IMR-90 (cell line): ENCODE measurements around the gene VAT1L. TPM values are rescaled to one million over a fixed set of nuclear protein-coding genes. Genes with fewer than 3 reads are reported as not detected.

ENCODE experiments used
- ATAC-seq: fragments of 200-7000 bp; cut with Tn5 transposase; 2 replicates; pipeline ENCODE4 v1.9.1; 2020; ENCODE audit warnings: low read depth, mild to moderate bottlenecking, moderate library complexity
- BruUV-seq: library from RNA; stranded (reverse); fragments of 400-500 nt; replicated peaks from 2 replicates; lab custom pipeline; 2021; lab: Mats Ljungman, UMichigan
- CTCF ChIA-PET: fragments of 300-600 bp; formaldehyde crosslinking; extraction: SDS; loops from one replicate; lab custom pipeline; 2021; ENCODE audit warnings: antibody characterized with exemption; lab: Yijun Ruan, JAX
- POLR2A ChIA-PET: fragments of 300-600 bp; sonication (Branson Sonifier 250); formaldehyde crosslinking; loops from one replicate; lab custom pipeline; 2022; ENCODE audit warnings: antibody characterized with exemption; ENCODE audit not compliant: unreplicated experiment; lab: Charles Lee
- DNase-seq: peaks from one replicate; pipeline ENCODE4 v3.0.0; 2013
- H2AFZ ChIP-seq: replicated peaks from 2 replicates; pipeline ENCODE3; 2013; ENCODE audit warnings: low read length, mild to moderate bottlenecking; ENCODE audit not compliant: poor library complexity
- H2AK5ac ChIP-seq: 2 replicates; pipeline ENCODE4 v1.6.1; 2013; ENCODE audit warnings: low read depth, low read length, inconsistent platforms
- H2AK9ac ChIP-seq: replicated peaks from 2 replicates; pipeline ENCODE3; 2013; ENCODE audit warnings: mild to moderate bottlenecking, low read depth, low read length, moderate library complexity; ENCODE audit not compliant: poor library complexity
- H2BK120ac ChIP-seq: 2 replicates; pipeline ENCODE4 v1.6.1; 2013; ENCODE audit warnings: low read depth, low read length, inconsistent platforms
- H2BK15ac ChIP-seq: 3 replicates; pipeline ENCODE4 v1.6.1; 2013; ENCODE audit warnings: low read depth, low read length, inconsistent platforms
- H2BK20ac ChIP-seq: 2 replicates; pipeline ENCODE4 v1.6.1; 2013; ENCODE audit warnings: low read depth, mild to moderate bottlenecking, inconsistent platforms, low read length, moderate library complexity
- H2BK5ac ChIP-seq: 2 replicates; pipeline ENCODE4 v1.6.1; 2013; ENCODE audit warnings: mild to moderate bottlenecking, low read depth, low read length, inconsistent platforms; ENCODE audit not compliant: poor library complexity, severe bottlenecking
- H3K14ac ChIP-seq: replicated peaks from 2 replicates; pipeline ENCODE4 v1.6.1; 2013; ENCODE audit warnings: low read depth, low read length, inconsistent platforms
- H3K18ac ChIP-seq: 2 replicates; pipeline ENCODE4 v1.6.1; 2013; ENCODE audit warnings: low read depth, low read length, control low read depth
- H3K23ac ChIP-seq: 2 replicates; pipeline ENCODE4 v1.6.1; 2013; ENCODE audit warnings: low read depth, low read length, inconsistent platforms
- H3K27ac ChIP-seq: 2 replicates; pipeline ENCODE4 v1.5.1; 2013; ENCODE audit warnings: mild to moderate bottlenecking, control low read depth, low read length; ENCODE audit not compliant: insufficient read depth
- H3K27me3 ChIP-seq: 2 replicates; pipeline ENCODE4 v1.6.1; 2013; ENCODE audit warnings: low read length; ENCODE audit not compliant: control insufficient read depth, insufficient read depth
- H3K36me3 ChIP-seq: 2 replicates; pipeline ENCODE4 v1.6.1; 2013; ENCODE audit warnings: low read length, mixed read lengths; ENCODE audit not compliant: control insufficient read depth, insufficient read depth
- H3K4ac ChIP-seq: 2 replicates; pipeline ENCODE4 v1.6.1; 2013; ENCODE audit warnings: low read depth, low read length, inconsistent platforms
- H3K4me1 ChIP-seq: 2 replicates; pipeline ENCODE4 v1.6.1; 2013; ENCODE audit warnings: low read length, mixed read lengths; ENCODE audit not compliant: control insufficient read depth, insufficient read depth
- H3K4me2 ChIP-seq: 2 replicates; pipeline ENCODE4 v1.6.1; 2013; ENCODE audit warnings: low read depth, mild to moderate bottlenecking, control low read depth, low read length, moderate library complexity
- H3K4me3 ChIP-seq: 2 replicates; pipeline ENCODE4 v1.5.1; 2013; ENCODE audit warnings: low read depth, mild to moderate bottlenecking, control low read depth, low read length, moderate library complexity; ENCODE audit not compliant: insufficient read depth
- H3K56ac ChIP-seq: 2 replicates; pipeline ENCODE4 v1.6.1; 2013; ENCODE audit warnings: low read length, inconsistent platforms; ENCODE audit not compliant: insufficient read depth; ENCODE audit errors: extremely low read depth
- H3K79me1 ChIP-seq, 2 experiments: 2 replicates each; pipeline ENCODE4 v1.6.1; 2013; ENCODE audit warnings: low read length in 2 of 2, inconsistent platforms in 1 of 2, low read depth in 1 of 2
- H3K9ac ChIP-seq: 2 replicates; pipeline ENCODE4 v1.6.1; 2013; ENCODE audit warnings: low read depth, low read length, control low read depth
- H3K9me1 ChIP-seq: 2 replicates; pipeline ENCODE4 v1.6.1; 2013; ENCODE audit warnings: low read length, inconsistent platforms; ENCODE audit not compliant: insufficient read depth
- H3K9me3 ChIP-seq: 2 replicates; pipeline ENCODE4 v1.6.1; 2013; ENCODE audit warnings: low read length; ENCODE audit not compliant: control insufficient read depth, insufficient read depth
- H4K20me1 ChIP-seq: 2 replicates; pipeline ENCODE4 v1.6.1; 2013; ENCODE audit warnings: low read length, inconsistent platforms; ENCODE audit not compliant: insufficient read depth
- H4K5ac ChIP-seq: 2 replicates; pipeline ENCODE4 v1.6.1; 2013; ENCODE audit warnings: mild to moderate bottlenecking, low read depth, low read length, control low read depth
- H4K8ac ChIP-seq, 2 experiments: 2 replicates each; pipeline ENCODE4 v1.6.1; 2013; ENCODE audit warnings: low read depth in 2 of 2, low read length in 2 of 2, control low read depth in 1 of 2, inconsistent platforms in 1 of 2
- H4K91ac ChIP-seq: 2 replicates; pipeline ENCODE4 v1.6.1; 2013; ENCODE audit warnings: low read depth, low read length, inconsistent platforms; ENCODE audit not compliant: insufficient read depth
- MAZ ChIP-seq: IDR thresholded peaks from 2 replicates; pipeline ENCODE4 v1.6.1; 2012; ENCODE audit warnings: low read depth, mild to moderate bottlenecking, low read length, improper control_type of control experiment, moderate library complexity, borderline replicate concordance
- NFE2L2 ChIP-seq: fragments of 150-350 bp; IDR thresholded peaks from 2 replicates; pipeline ENCODE4 v1.6.1; 2016; ENCODE audit warnings: low read depth, mild to moderate bottlenecking, low read length
- RFX5 ChIP-seq: IDR thresholded peaks from 2 replicates; pipeline ENCODE4 v1.8.0; 2012; ENCODE audit warnings: low read depth, mild to moderate bottlenecking, low read length, moderate library complexity
- WGBS, 2 experiments: methylation state at CpG; one replicate each; pipeline versions ENCODE4 v1.1.5 to v1.1.7; 2013; ENCODE audit warnings: missing lambda C conversion rate in 2 of 2; ENCODE audit not compliant: insufficient read length in 1 of 2; ENCODE audit errors: extremely low coverage in 2 of 2; 5-methylcytosine and 5-hydroxymethylcytosine counted together
- dilution Hi-C: fragments of 300-500 bp; cut with HindIII; formaldehyde crosslinking; loops from one replicate; pipeline ENCODE4 v1.14.3; 2018; ENCODE audit warnings: low sequenced_read_pairs; ENCODE audit not compliant: unreplicated experiment
- in situ Hi-C: fragments of 300-500 bp; cut with MboI; formaldehyde crosslinking; loops from 3 replicates; pipeline ENCODE4 v1.14.3; 2019; ENCODE audit warnings: low sequenced_read_pairs, inconsistent platforms, mixed read lengths
- intact Hi-C: fragments of 100-400 bp; cut with micrococcal nuclease; formaldehyde crosslinking; loops from 2 replicates; pipeline ENCODE4 v1.10.0; 2022
- polyA plus RNA-seq, 3 experiments: library from polyadenylated mRNA; depleted of rRNA; stranded (reverse); fragments of >200 nt; gene quantifications; 2 replicates each; pipeline ENCODE4 v1.2.3, GENCODE V29; 2012; ENCODE audit warnings: low replicate concordance in 1 of 3
- total RNA-seq: library from RNA; depleted of rRNA; stranded (reverse); fragments of >200 nt; gene quantifications from 2 replicates; pipeline ENCODE4 v1.2.3, GENCODE V29; 2012; rRNA removed

Gene VAT1L
- total and polyA plus RNA-seq, 2 of the 4 experiments (the other 2 are of a cell fraction) = 15.4 to 18.5 TPM

DNA sequence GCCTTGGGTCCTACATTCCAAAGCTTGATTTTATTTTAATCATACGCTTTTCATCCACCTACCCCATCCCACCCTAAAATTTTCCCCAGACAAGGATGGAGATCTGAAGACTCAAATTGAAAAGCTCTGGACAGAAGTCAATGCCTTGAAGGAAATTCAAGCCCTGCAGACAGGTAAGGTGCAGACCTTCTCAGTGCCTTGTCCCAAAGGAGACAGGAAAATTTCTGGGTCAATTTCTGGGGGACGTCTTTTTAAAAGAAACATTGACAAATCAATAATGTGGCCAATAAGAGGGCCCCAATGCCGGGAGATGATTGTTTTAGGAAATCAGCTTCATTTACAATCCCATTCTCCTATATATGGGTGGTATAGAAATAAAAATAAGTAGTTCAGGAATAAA, 239.7 kb downstream of the VAT1L start:
- BruUV-seq = no TSS peak
- H2AFZ ChIP-seq = no peak overlapping the region
- H3K18ac ChIP-seq = no peak overlapping the region
- no peaks in the 10 kb centered on the region for H3K9me3 ChIP-seq
- no peak overlapping the region for H3K4ac ChIP-seq
- H2BK5ac ChIP-seq = no peak overlapping the region
- H2BK15ac ChIP-seq = no peak overlapping the region
- no peak overlapping the region for H4K5ac ChIP-seq
- H3K27me3 ChIP-seq = no peaks in the 10 kb centered on the region
- H2AK5ac ChIP-seq = no peak overlapping the region
- H3K4me1 ChIP-seq = no peaks in the 10 kb centered on the region
- no peak for TF ChIP-seq NFE2L2
- no peak for TF ChIP-seq MAZ
- no peak for TF ChIP-seq RFX5
- H3K14ac ChIP-seq = no peak overlapping the region
- in situ Hi-C loops (no loop called here), dilution Hi-C loops (no loop called here), intact Hi-C loops (no loop called here)
- no peaks in the 10 kb centered on the region for H3K36me3 ChIP-seq
- ATAC-seq (no peak), DNase-seq (no peak)
- no peak overlapping the region for H3K9ac ChIP-seq
- H3K4me3 ChIP-seq = no peak overlapping the region
- no peak overlapping the region for H3K4me2 ChIP-seq
- CTCF ChIA-PET = no interaction called here
- H2BK20ac ChIP-seq = no peak overlapping the region
- H2AK9ac ChIP-seq = no peak overlapping the region
- POLR2A ChIA-PET = no interaction called here
- no peak overlapping the region for H2BK120ac ChIP-seq
- no peak overlapping the region for H3K27ac ChIP-seq
- no peak overlapping the region for H3K23ac ChIP-seq
- no peak overlapping the region for H4K8ac ChIP-seq
- H4K91ac ChIP-seq = no peak overlapping the region
- H4K20me1 ChIP-seq = no peaks in the 10 kb centered on the region
- H3K79me1 ChIP-seq = no peaks in the 10 kb centered on the region
- H3K56ac ChIP-seq = no peak overlapping the region
- H3K9me1 ChIP-seq = no peaks in the 10 kb centered on the region
- WGBS, 2 experiments = no CpG with 5 or more reads among the region's 3 CpGs

Other genes starting within 250 kb of the VAT1L start
- 3.9 and 4.3 TPM in 2 replicates for gene NUDT7, start 66.0 kb upstream of the VAT1L start, total RNA-seq
- 4.2 and 6.2 TPM in 2 replicates for gene NUDT7, start 66.0 kb upstream of the VAT1L start, polyA plus RNA-seq (2012; rRNA removed)
- not detected in 2 replicates for gene CLEC3A, start 234.0 kb downstream of the VAT1L start, total RNA-seq
- gene CLEC3A, start 234.0 kb downstream of the VAT1L start, polyA plus RNA-seq (2012; rRNA removed) = not detected in 2 replicates